CD4-positive, alpha-beta T cell treated with Interleukin-6 for 4 hours (primary cell): Measurements from ENCODE around the gene SLC66A3.

Source experiments
- DNase-seq: peaks from one replicate; pipeline ENCODE4 v3.0.0-alpha.2; 2020; ENCODE audit warnings: mixed read lengths

The SLC66A3 gene

GRCh38 chr2:11220445-11220844 lies 65.2 kb downstream of the SLC66A3 start:
- DNase-seq: no peak

DNA sequence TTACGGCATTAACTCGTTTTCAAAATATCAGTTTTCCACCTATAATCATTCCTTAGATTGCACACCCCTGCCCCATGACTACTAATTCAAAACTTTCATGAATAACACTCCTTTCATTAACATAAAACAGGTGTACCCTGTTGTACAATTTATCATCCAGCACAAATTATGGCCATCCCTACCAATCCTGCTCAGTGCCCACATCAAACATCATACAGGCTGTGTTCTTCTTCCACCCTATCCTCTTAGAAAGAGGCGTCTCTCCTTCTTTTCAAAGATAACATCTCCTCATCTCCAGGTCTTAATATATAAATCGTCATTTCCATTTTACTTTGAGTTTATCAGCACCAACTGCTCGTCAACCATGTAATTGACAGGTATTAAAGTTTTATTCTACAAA lies 67.6 kb downstream of the SLC66A3 start:
- DNase-seq: no peak

GRCh38 chr2:11224887-11225286 lies 69.6 kb downstream of the SLC66A3 start:
- DNase-seq: no peak

DNA sequence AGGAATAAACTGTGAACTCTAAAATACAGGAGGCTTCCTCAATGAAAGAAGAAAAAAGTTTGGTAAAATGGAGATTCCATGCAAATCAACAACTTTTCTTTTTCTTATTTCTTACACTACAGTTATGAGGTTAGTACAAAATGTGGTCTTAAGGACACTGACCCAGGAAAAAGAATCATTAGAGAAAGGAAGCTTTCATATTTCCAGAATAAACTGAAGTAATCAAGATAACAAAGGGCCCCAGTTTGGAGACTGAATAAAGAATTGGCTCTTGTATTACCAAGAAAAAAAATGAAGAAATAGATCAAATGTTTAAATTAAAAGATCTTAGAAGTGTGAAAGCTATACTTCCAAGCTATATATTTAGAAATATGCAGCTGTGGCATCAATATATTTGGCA lies 72.3 kb downstream of the SLC66A3 start:
- no peak for DNase-seq
